Heart left ventricle (tissue), 13 donors: ENCODE results near the gene RNASEH2C.

Experiments used
- POLR2A ChIP-seq, 2 donors: fragments of 450-650 bp; IDR thresholded peaks; one replicate each; pipeline ENCODE4 v1.6.1; 2017; ENCODE audit warnings: antibody characterized with exemption in 2 of 2, mild to moderate bottlenecking in 2 of 2, moderate library complexity in 2 of 2
- TF ChIP-seq, protein P1 (sequence below), 12 donors: fragments of 200-600 bp; sonication (generic) in 4 of 12; IDR thresholded peaks; one replicate each; pipeline versions ENCODE4 v1.5.0 to v1.8.0; 2018 to 2022; ENCODE audit warnings: antibody characterized with exemption in 12 of 12, mild to moderate bottlenecking in 5 of 12
- donor health status: ischemic (EF 13 %, LVEDD 7.1; RV severe dilation, severe dysfunction).
- donor health status: DM: no; HTN: yes; CAD: no.
- donor health status: DM: no; HTN: no; CAD: no.
- donor health status: ischemic (EF 25% LVEDD 6.9; RV normal size, moderate dysfunction).
- donor health status: ischemic (EF 25% LVEDD 5.7; RV mildly dilated, moderate dysfunction).
- donor health status: ischemic (EF 35%, LVEDD 5.7; RV mildly dilated, moderate dysfunction).
- donor health status: nonischemic (EF 11% LVEDD 7.7; RV severe dilation, severe dysfunction).
- donor health status: DM: yes; HTN: yes; CAD: no.
- donor health status: PGD.
- donor health status: ischemic (EF 29% LVEDD 5.4; RV normal size, mild dysfunction).
- donor health status: nonischemic (EF 23%, LVEDD 6.1; RV moderate dilation, normal function).

- TF ChIP-seq, protein P1, sequence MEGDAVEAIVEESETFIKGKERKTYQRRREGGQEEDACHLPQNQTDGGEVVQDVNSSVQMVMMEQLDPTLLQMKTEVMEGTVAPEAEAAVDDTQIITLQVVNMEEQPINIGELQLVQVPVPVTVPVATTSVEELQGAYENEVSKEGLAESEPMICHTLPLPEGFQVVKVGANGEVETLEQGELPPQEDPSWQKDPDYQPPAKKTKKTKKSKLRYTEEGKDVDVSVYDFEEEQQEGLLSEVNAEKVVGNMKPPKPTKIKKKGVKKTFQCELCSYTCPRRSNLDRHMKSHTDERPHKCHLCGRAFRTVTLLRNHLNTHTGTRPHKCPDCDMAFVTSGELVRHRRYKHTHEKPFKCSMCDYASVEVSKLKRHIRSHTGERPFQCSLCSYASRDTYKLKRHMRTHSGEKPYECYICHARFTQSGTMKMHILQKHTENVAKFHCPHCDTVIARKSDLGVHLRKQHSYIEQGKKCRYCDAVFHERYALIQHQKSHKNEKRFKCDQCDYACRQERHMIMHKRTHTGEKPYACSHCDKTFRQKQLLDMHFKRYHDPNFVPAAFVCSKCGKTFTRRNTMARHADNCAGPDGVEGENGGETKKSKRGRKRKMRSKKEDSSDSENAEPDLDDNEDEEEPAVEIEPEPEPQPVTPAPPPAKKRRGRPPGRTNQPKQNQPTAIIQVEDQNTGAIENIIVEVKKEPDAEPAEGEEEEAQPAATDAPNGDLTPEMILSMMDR (IDR thresholded peaks at IDR 0.05): no peak
- no peak for TF ChIP-seq POLR2A (IDR thresholded peaks at IDR 0.05)
Observed at GRCh38 chr11:65718964-65719492, 1.6 kb downstream of the RNASEH2C start.
